HG03159 (cell line): ENCODE data around the gene ZBTB21.

Experiments
- ATAC-seq: cut with Tn5 transposase; IDR thresholded peaks from one replicate; pipeline ENCODE4 v1.9.1; 2021; ENCODE audit warnings: mild to moderate bottlenecking, moderate library complexity; ENCODE audit not compliant: unreplicated experiment

Gene ZBTB21

GRCh38 chr21:42009831-42010506 is at the start of gene ZBTB21:
Gene ZBTB21 (minus strand): TSS chr21:42010360. CDS start chr21:41994095, 16,265 bp downstream.
- ATAC-seq = peak; percentile 69

- no peak for ATAC-seq
Measured at GRCh38 chr21:42059721-42060120, 49.6 kb upstream of the ZBTB21 start.

- no peak for ATAC-seq
Measured at GRCh38 chr21:42059141-42059540, 49.0 kb upstream of the ZBTB21 start.

- no peak for ATAC-seq
Measured at GRCh38 chr21:42058631-42059111, 48.5 kb upstream of the ZBTB21 start.

GRCh38 chr21:42057851-42058437 is 47.8 kb upstream of the ZBTB21 start:
- no peak for ATAC-seq

- ATAC-seq = no peak
Measured at GRCh38 chr21:42056996-42057689, 47.0 kb upstream of the ZBTB21 start.

- ATAC-seq = no peak
Measured at GRCh38 chr21:42056468-42056867, 46.3 kb upstream of the ZBTB21 start.

GRCh38 chr21:42055425-42055824 is 45.3 kb upstream of the ZBTB21 start:
- no peak for ATAC-seq

GRCh38 chr21:42051788-42052187 is 41.6 kb upstream of the ZBTB21 start:
- ATAC-seq = no peak

GRCh38 chr21:42049578-42050430 is 39.6 kb upstream of the ZBTB21 start:
- no peak for ATAC-seq

- ATAC-seq = no peak
Measured at GRCh38 chr21:42048870-42049577, 38.9 kb upstream of the ZBTB21 start.

- no peak for ATAC-seq
Measured at GRCh38 chr21:42047821-42048613, 37.9 kb upstream of the ZBTB21 start.

GRCh38 chr21:42044871-42045495 is 34.8 kb upstream of the ZBTB21 start:
- ATAC-seq = no peak

GRCh38 chr21:42043961-42044360 is 33.8 kb upstream of the ZBTB21 start:
- ATAC-seq = no peak

- no peak for ATAC-seq
Measured at GRCh38 chr21:42043201-42043895, 33.2 kb upstream of the ZBTB21 start.

- ATAC-seq = no peak
Measured at GRCh38 chr21:42042651-42043050, 32.5 kb upstream of the ZBTB21 start.

- no peak for ATAC-seq
Measured at GRCh38 chr21:42041711-42042110, 31.6 kb upstream of the ZBTB21 start.

- ATAC-seq = no peak
Measured at GRCh38 chr21:42041246-42041645, 31.1 kb upstream of the ZBTB21 start.
